ENCODE data around the gene DLX6. TPM values are rescaled to one million over a fixed set of nuclear protein-coding genes. Genes with fewer than 3 reads are reported as not detected.

The DLX6 gene
- total RNA-seq, 4 donors from 2014 or later: not detected

GRCh38 chr7:97006816-97007582, 1.6 kb downstream of the DLX6 start:
- no peak for TF ChIP-seq CTCF (IDR thresholded peaks at IDR 0.05; ENCODE audit: low read depth)

- TF ChIP-seq CTCF (IDR thresholded peaks at IDR 0.05; ENCODE audit: low read depth): no peak
Measured at GRCh38 chr7:97007583-97007861, 2.2 kb downstream of the DLX6 start.

- TF ChIP-seq CTCF (IDR thresholded peaks at IDR 0.05; ENCODE audit: low read depth): no peak
Measured at GRCh38 chr7:97008275-97008917, 3.0 kb downstream of the DLX6 start.

- TF ChIP-seq CTCF (IDR thresholded peaks at IDR 0.05; ENCODE audit: low read depth): no peak
Measured at GRCh38 chr7:97009753-97010732, 4.7 kb downstream of the DLX6 start.

GRCh38 chr7:97011104-97011503, 5.8 kb downstream of the DLX6 start:
- TF ChIP-seq CTCF (IDR thresholded peaks at IDR 0.05; ENCODE audit: low read depth): no peak

- no peak for TF ChIP-seq CTCF (IDR thresholded peaks at IDR 0.05; ENCODE audit: low read depth)
Measured at GRCh38 chr7:97011536-97012364, 6.4 kb downstream of the DLX6 start.
